ENCODE results near the gene NPAS3. TPM values are rescaled to one million over a fixed set of nuclear protein-coding genes. Genes with fewer than 3 reads are reported as not detected.

The NPAS3 gene
- total and polyA plus RNA-seq, 4 experiments from 2014 or later: not detected

DNA sequence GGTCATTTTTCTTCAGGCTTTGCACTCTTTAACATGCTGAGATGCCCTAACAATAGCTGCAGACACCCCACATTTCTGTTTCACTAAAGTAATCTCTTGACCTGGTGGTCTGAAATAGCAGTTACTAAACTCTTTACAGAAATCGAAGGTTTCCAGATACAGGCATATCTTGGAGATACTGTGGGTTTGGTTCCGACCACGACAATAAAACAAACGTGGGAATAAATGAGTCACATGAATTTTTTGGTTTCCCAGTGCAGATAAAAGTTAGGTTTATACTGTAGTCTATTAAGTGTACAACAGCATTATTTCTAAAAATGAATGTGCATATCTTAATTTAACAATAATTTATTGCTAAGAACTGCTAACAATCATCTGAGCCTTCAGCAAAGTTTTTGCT, 803.5 kb downstream of the NPAS3 start:
- DNase-seq: no peak
- Mint-ChIP-seq H3K4me1 (no peaks in the 10 kb centered on the region), H3K4me3 (no peak overlapping the region), H3K27ac (no peak overlapping the region), H3K9me3 (peaks cover 0 to 5% (median 0%) of the 10 kb centered on the region in 8 donors), H3K27me3 (no peaks in the 10 kb centered on the region), H3K36me3 (no peaks in the 10 kb centered on the region)
- H3K4me1 ChIP-seq (ENCODE audit: insufficient read depth, low read length): no peaks in the 10 kb centered on the region
- no peaks in the 10 kb centered on the region for H3K27me3 ChIP-seq (ENCODE audit: insufficient read depth, low read length)
- intact Hi-C loops (cut with micrococcal nuclease): no loop called here
- no peak overlapping the region for H3K4me3 ChIP-seq (ENCODE audit: low read length in 2 of 2)
- no peak overlapping the region for H3K27ac ChIP-seq (ENCODE audit: low read depth, low read length)
- no peaks in the 10 kb centered on the region for H3K9me3 ChIP-seq (ENCODE audit: control insufficient read depth in 1 of 2, low read length in 2 of 2)
- H3K36me3 ChIP-seq (ENCODE audit: insufficient read depth, low read length): no peaks in the 10 kb centered on the region
- CTCF ChIA-PET (ENCODE audit: partially characterized antibody): no interaction called here
- POLR2A ChIA-PET (ENCODE audit: partially characterized antibody): no interaction called here

DNA sequence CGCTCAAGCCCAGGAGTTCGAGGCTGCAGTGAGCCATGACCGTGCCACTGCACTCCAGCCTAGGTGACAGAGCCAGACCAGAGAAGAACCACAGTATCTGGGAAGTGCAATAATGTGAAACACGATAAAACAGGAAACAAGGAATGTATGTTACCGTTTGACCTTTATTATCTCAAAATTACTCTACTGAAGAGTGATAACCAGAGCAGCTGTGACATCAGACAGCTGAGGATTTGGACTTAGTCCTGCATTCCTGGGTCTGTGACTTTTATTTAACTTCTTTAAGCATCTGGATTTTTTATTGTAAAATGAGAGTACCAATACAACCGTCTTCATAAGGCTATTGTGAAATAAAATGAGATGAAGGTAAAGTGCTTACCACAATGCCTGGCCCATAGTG, 806.5 kb downstream of the NPAS3 start:
- Histone ChIP-seq H3K27me3 (ENCODE audit: insufficient read depth, low read length) (no peaks in the 10 kb centered on the region), H3K36me3 (ENCODE audit: insufficient read depth, low read length) (no peaks in the 10 kb centered on the region), H3K4me1 (ENCODE audit: insufficient read depth, low read length) (no peaks in the 10 kb centered on the region), H3K4me3 (ENCODE audit: low read length in 2 of 2) (no peak overlapping the region), H3K9me3 (ENCODE audit: control insufficient read depth in 1 of 2, low read length in 2 of 2) (no peaks in the 10 kb centered on the region), H3K27ac (ENCODE audit: low read depth, low read length) (no peak overlapping the region)
- Mint-ChIP-seq H3K27ac (no peak overlapping the region), H3K36me3 (no peaks in the 10 kb centered on the region), H3K27me3 (peaks cover 2 to 8% of the 10 kb centered on the region in 2 donors), H3K9me3 (peaks cover 0 to 5% (median 1%) of the 10 kb centered on the region in 8 donors), H3K4me3 (no peak overlapping the region), H3K4me1 (no peaks in the 10 kb centered on the region)
- ChIA-PET POLR2A (ENCODE audit: partially characterized antibody) (no interaction called here), CTCF (ENCODE audit: partially characterized antibody) (no interaction called here)
- no peak for DNase-seq
- intact Hi-C loops (cut with micrococcal nuclease): no loop called here

DNA sequence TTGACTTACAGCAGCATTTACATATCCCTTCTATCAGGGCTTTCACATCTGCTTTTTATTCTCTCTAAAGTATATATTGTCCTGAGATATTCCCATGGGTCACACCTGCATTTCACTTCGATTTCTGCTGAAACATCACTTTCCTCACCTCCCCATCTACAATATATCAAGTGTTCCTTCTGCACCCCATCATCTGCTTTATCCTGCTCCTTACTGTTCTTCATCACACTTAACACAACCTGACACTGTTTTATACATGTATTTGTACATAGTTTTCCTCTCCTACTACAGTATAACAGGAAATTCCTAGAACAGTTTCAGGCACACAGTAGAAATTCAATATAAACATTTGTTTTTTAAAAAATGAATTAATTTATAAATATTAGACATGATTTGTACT, 809.1 kb downstream of the NPAS3 start:
- H3K9me3 Mint-ChIP-seq: peaks cover 0 to 5% (median 1%) of the 10 kb centered on the region in 8 donors
- no peak overlapping the region for H3K27ac ChIP-seq (ENCODE audit: low read depth, low read length)

DNA sequence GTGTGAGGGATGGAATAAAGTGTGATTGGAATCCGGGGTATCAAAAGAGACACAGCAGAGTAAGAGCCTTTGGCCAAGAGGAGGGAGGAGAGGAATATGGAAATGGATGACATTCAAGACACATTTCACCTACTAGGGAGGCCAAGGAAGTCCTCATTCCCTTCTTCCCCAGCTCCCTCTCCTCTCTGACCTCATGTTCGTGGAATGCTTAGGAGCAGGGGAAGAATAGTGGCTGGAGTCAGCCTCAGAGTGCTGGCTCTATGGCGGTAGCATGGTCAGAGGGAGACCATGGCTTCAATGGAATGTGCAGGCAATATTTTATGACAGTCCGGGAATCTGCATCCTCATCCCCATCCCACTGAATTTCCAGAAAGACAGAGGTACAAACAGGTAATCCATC, 815.6 kb downstream of the NPAS3 start:
- Histone ChIP-seq H3K27ac (ENCODE audit: low read depth, low read length) (no peak overlapping the region), H3K4me3 (ENCODE audit: low read length in 2 of 2) (no peak overlapping the region), H3K27me3 (ENCODE audit: insufficient read depth, low read length) (no peaks in the 10 kb centered on the region), H3K9me3 (ENCODE audit: control insufficient read depth in 1 of 2, low read length in 2 of 2) (no peaks in the 10 kb centered on the region), H3K36me3 (ENCODE audit: insufficient read depth, low read length) (no peaks in the 10 kb centered on the region), H3K4me1 (ENCODE audit: insufficient read depth, low read length) (no peaks in the 10 kb centered on the region)
- Mint-ChIP-seq H3K4me1 (no peaks in the 10 kb centered on the region), H3K27me3 (peaks cover 11 to 12% of the 10 kb centered on the region in 2 donors), H3K36me3 (no peaks in the 10 kb centered on the region), H3K9me3 (peaks cover 0 to 4% (median 0%) of the 10 kb centered on the region in 8 donors), H3K27ac (no peak overlapping the region), H3K4me3 (no peak overlapping the region)
- DNase-seq: no peak
- ChIA-PET POLR2A (ENCODE audit: partially characterized antibody) (no interaction called here), CTCF (ENCODE audit: partially characterized antibody) (no interaction called here)
- intact Hi-C loops (cut with micrococcal nuclease): no loop called here

More for the DNA sequence above, 809.1 kb downstream of the NPAS3 start:
- ChIA-PET POLR2A (ENCODE audit: partially characterized antibody) (no interaction called here), CTCF (ENCODE audit: partially characterized antibody) (no interaction called here)
- no peaks in the 10 kb centered on the region for H3K4me1 ChIP-seq (ENCODE audit: insufficient read depth, low read length)
- no peak for DNase-seq
- no peaks in the 10 kb centered on the region for H3K9me3 ChIP-seq (ENCODE audit: control insufficient read depth in 1 of 2, low read length in 2 of 2)
- no peak overlapping the region for H3K27ac Mint-ChIP-seq
- H3K27me3 ChIP-seq (ENCODE audit: insufficient read depth, low read length): no peaks in the 10 kb centered on the region
- H3K36me3 Mint-ChIP-seq: no peaks in the 10 kb centered on the region
- H3K36me3 ChIP-seq (ENCODE audit: insufficient read depth, low read length): no peaks in the 10 kb centered on the region
- H3K4me1 Mint-ChIP-seq: no peaks in the 10 kb centered on the region
- peaks cover 2 to 8% of the 10 kb centered on the region in 2 donors for H3K27me3 Mint-ChIP-seq
- intact Hi-C loops (cut with micrococcal nuclease): no loop called here
- H3K4me3 ChIP-seq (ENCODE audit: low read length in 2 of 2): no peak overlapping the region
- H3K4me3 Mint-ChIP-seq: no peak overlapping the region

DNA sequence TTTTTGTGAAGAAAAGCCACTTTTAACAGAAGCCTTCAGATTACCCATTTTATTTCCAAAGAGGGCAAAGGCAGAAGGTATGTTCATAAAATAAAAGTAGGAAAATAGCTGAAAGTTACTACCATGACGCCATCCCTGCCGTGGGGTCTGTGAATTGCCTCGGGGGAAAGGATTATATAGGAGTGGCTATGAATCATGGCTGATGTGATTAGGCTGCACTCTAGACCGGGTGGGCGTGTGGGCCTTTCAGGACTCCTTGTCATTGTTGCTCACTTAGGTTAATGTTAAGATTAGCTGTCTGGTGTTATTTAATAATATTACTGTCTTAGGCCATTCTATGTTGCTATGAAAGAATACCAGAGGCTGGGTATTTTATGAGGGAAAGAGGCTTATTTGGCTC, 816.7 kb downstream of the NPAS3 start:
- Mint-ChIP-seq H3K27me3 (peaks cover 7 to 12% of the 10 kb centered on the region in 2 donors), H3K4me1 (no peaks in the 10 kb centered on the region), H3K36me3 (no peaks in the 10 kb centered on the region), H3K27ac (no peak overlapping the region), H3K9me3 (peaks cover 0 to 4% (median 0%) of the 10 kb centered on the region in 8 donors), H3K4me3 (no peak overlapping the region)
- H3K27ac ChIP-seq (ENCODE audit: low read depth, low read length): no peak overlapping the region
- no peaks in the 10 kb centered on the region for H3K9me3 ChIP-seq (ENCODE audit: control insufficient read depth in 1 of 2, low read length in 2 of 2)
- H3K4me1 ChIP-seq (ENCODE audit: insufficient read depth, low read length): no peaks in the 10 kb centered on the region
- no peaks in the 10 kb centered on the region for H3K36me3 ChIP-seq (ENCODE audit: insufficient read depth, low read length)
- H3K4me3 ChIP-seq (ENCODE audit: low read length in 2 of 2): no peak overlapping the region
- CTCF ChIA-PET (ENCODE audit: partially characterized antibody): interaction anchor here (2.8 kb wide), 1 partner anchor 38 kb away, joined by 9 read pairs; no protein-coding TSS in a partner anchor
- POLR2A ChIA-PET (ENCODE audit: partially characterized antibody): no interaction called here
- no peaks in the 10 kb centered on the region for H3K27me3 ChIP-seq (ENCODE audit: insufficient read depth, low read length)
- no peak for DNase-seq
- intact Hi-C loops (cut with micrococcal nuclease): no loop called here

DNA sequence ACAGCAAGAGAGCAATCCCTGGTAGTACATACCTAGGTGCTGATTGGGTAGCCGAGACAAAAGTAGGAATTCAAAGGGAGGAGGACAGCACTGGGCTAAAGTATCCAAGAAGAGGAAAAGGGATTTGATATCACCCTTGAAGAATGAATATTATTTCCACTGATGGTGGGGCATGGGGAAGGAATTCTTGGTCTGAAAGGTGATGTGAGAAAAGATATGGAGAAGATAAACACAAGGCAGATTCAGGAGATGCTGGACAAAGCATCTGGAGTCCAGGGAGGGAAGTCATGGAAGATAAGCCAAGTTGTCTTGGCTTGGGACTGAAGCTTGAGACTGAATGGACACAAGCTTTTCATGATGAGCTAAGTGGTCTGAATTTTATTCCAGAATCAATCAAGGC, 818.2 kb downstream of the NPAS3 start:
- H3K4me3 Mint-ChIP-seq: peak overlapping the region in 1 of 8 donors; percentile 0

DNA sequence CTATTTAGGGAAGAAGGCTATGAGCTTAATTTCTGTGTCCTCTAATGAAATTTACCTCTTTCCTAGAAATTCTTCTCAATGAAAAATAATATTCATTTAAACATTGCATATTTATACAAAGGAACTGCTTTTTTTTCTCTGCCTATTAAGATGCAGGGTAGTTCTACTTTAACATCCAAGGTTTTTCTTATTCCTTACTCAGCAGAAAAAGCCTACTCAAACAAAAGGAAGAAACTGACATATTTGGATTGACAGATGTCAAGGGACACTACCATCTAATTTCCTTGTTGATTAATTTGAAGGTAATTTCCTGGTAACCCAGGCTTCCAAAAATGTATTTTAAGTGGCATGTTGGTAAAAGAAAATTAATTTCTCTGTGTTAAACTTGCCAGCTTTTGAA, 819.9 kb downstream of the NPAS3 start:
- Mint-ChIP-seq H3K4me3 (no peak overlapping the region), H3K9me3 (peaks cover 0 to 4% (median 0%) of the 10 kb centered on the region in 8 donors), H3K27ac (no peak overlapping the region), H3K4me1 (no peaks in the 10 kb centered on the region), H3K36me3 (no peaks in the 10 kb centered on the region), H3K27me3 (peaks cover 7 to 16% of the 10 kb centered on the region in 2 donors)
- Histone ChIP-seq H3K36me3 (ENCODE audit: insufficient read depth, low read length) (no peaks in the 10 kb centered on the region), H3K9me3 (ENCODE audit: control insufficient read depth in 1 of 2, low read length in 2 of 2) (no peaks in the 10 kb centered on the region), H3K4me3 (ENCODE audit: low read length in 2 of 2) (no peak overlapping the region), H3K27me3 (ENCODE audit: insufficient read depth, low read length) (no peaks in the 10 kb centered on the region), H3K4me1 (ENCODE audit: insufficient read depth, low read length) (no peaks in the 10 kb centered on the region), H3K27ac (ENCODE audit: low read depth, low read length) (no peak overlapping the region)
- ChIA-PET CTCF (ENCODE audit: partially characterized antibody) (no interaction called here), POLR2A (ENCODE audit: partially characterized antibody) (no interaction called here)
- no peak for DNase-seq
- intact Hi-C loops (cut with micrococcal nuclease): no loop called here

More for the DNA sequence above, 818.2 kb downstream of the NPAS3 start:
- POLR2A ChIA-PET (ENCODE audit: partially characterized antibody): interaction anchor here (0.6 kb wide), 1 partner anchor 176 kb away, joined by 3 read pairs; no protein-coding TSS in a partner anchor
- Mint-ChIP-seq H3K36me3 (no peaks in the 10 kb centered on the region), H3K27me3 (peaks cover 7 to 16% of the 10 kb centered on the region in 2 donors), H3K4me1 (no peaks in the 10 kb centered on the region), H3K9me3 (peaks cover 0 to 4% (median 0%) of the 10 kb centered on the region in 8 donors), H3K27ac (no peak overlapping the region)
- H3K27me3 ChIP-seq (ENCODE audit: insufficient read depth, low read length): no peaks in the 10 kb centered on the region
- H3K9me3 ChIP-seq (ENCODE audit: control insufficient read depth in 1 of 2, low read length in 2 of 2): no peaks in the 10 kb centered on the region
- no peaks in the 10 kb centered on the region for H3K4me1 ChIP-seq (ENCODE audit: insufficient read depth, low read length)
- no peaks in the 10 kb centered on the region for H3K36me3 ChIP-seq (ENCODE audit: insufficient read depth, low read length)
- no peak for DNase-seq
- CTCF ChIA-PET (ENCODE audit: partially characterized antibody): interaction anchor here (2.8 kb wide), 1 partner anchor 36 kb away, joined by 9 read pairs; no protein-coding TSS in a partner anchor
- no peak overlapping the region for H3K4me3 ChIP-seq (ENCODE audit: low read length in 2 of 2)
- intact Hi-C loops (cut with micrococcal nuclease): no loop called here
- H3K27ac ChIP-seq (ENCODE audit: low read depth, low read length): no peak overlapping the region

All from CD4-positive, alpha-beta memory T cell (primary cell).